Measurements from ENCODE around the gene SERINC4.

The SERINC4 gene

GRCh38 chr15:43793647-43794046, 6.4 kb downstream of the SERINC4 start:
- in situ Hi-C loops (cut with MboI; ENCODE audit: low sequenced_read_pairs, unreplicated experiment): no loop called here
- TF ChIP-seq, protein P1, sequence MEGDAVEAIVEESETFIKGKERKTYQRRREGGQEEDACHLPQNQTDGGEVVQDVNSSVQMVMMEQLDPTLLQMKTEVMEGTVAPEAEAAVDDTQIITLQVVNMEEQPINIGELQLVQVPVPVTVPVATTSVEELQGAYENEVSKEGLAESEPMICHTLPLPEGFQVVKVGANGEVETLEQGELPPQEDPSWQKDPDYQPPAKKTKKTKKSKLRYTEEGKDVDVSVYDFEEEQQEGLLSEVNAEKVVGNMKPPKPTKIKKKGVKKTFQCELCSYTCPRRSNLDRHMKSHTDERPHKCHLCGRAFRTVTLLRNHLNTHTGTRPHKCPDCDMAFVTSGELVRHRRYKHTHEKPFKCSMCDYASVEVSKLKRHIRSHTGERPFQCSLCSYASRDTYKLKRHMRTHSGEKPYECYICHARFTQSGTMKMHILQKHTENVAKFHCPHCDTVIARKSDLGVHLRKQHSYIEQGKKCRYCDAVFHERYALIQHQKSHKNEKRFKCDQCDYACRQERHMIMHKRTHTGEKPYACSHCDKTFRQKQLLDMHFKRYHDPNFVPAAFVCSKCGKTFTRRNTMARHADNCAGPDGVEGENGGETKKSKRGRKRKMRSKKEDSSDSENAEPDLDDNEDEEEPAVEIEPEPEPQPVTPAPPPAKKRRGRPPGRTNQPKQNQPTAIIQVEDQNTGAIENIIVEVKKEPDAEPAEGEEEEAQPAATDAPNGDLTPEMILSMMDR (IDR thresholded peaks at IDR 0.05; ENCODE audit: borderline replicate concordance, control extremely low read depth, extremely low read depth, insufficient read depth, missing control alignments): no peak
- no peak for DNase-seq (ENCODE audit: low spot score)

DNA sequence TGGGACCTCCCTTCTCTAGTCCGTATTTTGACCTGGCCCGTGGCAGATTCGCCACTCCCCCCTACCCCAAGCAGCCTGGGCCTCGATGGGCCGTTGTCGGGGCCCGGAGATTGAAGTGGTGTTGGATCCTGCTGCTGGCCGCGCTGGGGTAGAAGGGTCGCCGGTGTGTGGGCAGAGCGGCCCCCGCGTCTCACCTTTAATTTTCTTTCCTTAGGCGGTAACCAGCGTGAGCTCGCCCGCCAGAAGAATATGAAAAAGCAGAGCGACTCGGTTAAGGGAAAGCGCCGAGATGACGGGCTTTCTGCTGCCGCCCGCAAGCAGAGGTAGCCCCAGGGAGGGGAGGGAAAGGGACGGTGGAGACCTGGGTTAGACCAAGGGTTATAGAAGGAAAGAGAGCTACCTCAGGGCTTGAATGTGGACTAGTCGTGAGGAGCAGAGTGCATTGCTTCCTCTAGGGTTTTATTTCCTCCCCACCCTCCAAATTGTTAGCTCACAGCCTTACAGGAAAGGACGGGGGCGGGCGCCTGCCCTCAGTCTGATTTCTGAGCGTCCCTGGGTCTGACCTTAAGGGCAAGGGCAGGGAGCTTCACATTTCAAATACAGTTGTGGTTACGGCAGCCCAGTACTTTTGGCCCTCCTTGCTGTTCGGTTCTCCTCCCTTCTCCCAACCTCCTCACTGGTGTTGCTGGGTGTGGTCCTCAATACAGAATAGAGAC, 7.1 kb downstream of the SERINC4 start:
- DNase-seq (ENCODE audit: low spot score): peak; percentile 57
- in situ Hi-C loops (cut with MboI; ENCODE audit: low sequenced_read_pairs, unreplicated experiment): no loop called here
- TF ChIP-seq, protein P1 (IDR thresholded peaks at IDR 0.05; ENCODE audit: borderline replicate concordance, control extremely low read depth, extremely low read depth, insufficient read depth, missing control alignments): no peak

DNA sequence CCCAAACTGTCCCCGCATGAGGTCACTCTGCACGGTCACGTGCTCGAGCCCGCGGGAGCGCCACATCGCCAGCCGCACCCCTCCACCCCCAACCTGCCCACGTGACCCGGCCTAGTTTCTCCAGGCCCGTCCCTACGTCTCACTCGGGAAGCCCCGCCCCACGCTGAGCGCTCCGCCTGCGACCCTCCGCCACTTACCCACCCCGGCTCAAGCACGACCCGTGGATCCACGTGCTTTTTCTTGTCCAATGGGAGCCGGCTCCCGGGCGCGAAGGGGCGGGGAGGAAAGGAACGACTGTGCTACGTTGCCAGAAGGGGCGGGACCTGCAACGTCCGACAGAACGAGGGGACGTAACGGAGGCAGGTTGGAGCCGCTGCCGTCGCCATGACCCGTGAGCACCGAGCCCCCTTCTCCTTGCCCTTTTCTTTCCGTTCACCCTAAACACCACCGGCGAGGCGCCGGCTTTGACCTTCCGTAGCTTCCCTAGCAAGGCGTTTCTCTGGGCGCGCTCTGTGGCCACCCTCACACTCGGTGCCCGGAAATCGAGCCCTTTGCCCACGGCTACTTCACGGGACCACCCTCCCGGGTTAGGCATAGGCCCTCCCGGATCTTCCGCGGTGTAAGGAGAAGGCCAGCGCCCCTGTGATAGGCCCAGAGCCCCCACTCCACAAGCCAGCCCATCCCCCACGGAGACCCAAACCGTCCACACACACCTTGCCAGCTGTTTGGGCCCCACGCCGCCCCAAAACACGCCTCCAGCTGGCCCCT, 7.8 kb downstream of the SERINC4 start, which contains the start of gene SERF2:
Gene SERF2 (plus strand): TSS at position 328 of the 768 bp plus-strand sequence. CDS start 57 bp downstream, at position 385.
- peak; percentile 99 for DNase-seq (ENCODE audit: low spot score)
- in situ Hi-C loops (cut with MboI; ENCODE audit: low sequenced_read_pairs, unreplicated experiment): no loop called here
- TF ChIP-seq, protein P1 (IDR thresholded peaks at IDR 0.05; ENCODE audit: borderline replicate concordance, control extremely low read depth, extremely low read depth, insufficient read depth, missing control alignments): no peak

- in situ Hi-C loops (cut with MboI; ENCODE audit: low sequenced_read_pairs, unreplicated experiment): no loop called here
- DNase-seq (ENCODE audit: low spot score): no peak
- TF ChIP-seq, protein P1 (IDR thresholded peaks at IDR 0.05; ENCODE audit: borderline replicate concordance, control extremely low read depth, extremely low read depth, insufficient read depth, missing control alignments): no peak
These were observed 10.6 kb downstream of the SERINC4 start for GRCh38 chr15:43789409-43789808.

DNA sequence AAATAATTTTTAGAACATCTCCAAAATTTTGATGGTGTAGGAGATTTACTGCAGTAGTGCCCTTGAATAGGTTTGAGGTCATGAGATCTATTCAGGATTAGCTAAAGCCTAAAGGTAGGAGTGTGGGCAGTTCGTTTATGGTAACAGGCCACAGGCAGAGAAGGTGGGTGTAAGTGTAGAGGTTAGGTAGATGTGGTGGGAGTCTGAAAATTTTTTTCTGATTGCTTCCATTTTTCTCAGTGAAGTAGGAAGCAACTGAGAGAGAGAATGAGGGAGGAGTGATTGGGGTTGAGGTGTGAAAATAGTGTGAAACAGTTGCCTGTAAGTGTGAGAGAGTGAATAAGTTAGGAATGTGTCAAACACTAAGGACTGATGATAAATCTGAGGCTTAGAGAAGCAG, 21.0 kb downstream of the SERINC4 start:
- no peak for DNase-seq (ENCODE audit: low spot score)
- in situ Hi-C loops (cut with MboI; ENCODE audit: low sequenced_read_pairs, unreplicated experiment): no loop called here
- TF ChIP-seq, protein P1 (IDR thresholded peaks at IDR 0.05; ENCODE audit: borderline replicate concordance, control extremely low read depth, extremely low read depth, insufficient read depth, missing control alignments): no peak

DNA sequence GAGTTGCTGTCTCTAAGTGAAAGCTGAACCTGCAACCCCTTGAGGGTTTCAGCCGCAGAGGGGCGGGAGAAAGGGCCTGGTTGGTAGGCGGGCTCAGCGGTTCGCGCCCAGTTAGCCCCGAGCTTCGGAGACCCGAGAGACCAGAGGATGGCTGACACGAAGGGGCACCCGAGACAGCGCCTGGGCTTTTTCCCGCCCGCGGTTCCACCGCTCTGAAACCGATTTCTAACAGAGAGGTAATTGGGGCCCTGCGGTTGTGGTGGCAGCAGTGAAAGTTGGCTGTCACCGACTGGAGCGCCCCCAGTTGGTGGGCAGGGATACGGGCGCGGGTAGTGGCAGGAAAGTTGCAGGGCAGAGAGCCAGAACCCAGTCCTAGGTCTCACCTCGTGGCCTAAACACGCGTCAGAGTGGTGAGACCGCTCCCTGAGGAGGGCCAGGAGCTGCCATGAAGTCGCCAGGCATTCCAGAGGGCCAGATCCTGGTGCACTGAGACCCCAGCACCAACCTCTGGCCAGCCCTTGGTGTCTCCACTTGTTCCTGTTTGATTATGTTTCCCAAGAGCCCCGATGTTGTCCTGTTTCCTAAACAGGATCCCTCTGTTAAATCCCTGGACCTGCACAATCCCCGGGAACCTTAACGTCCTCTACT, 22.6 kb downstream of the SERINC4 start:
- TF ChIP-seq, protein P1 (IDR thresholded peaks at IDR 0.05; ENCODE audit: borderline replicate concordance, control extremely low read depth, extremely low read depth, insufficient read depth, missing control alignments): peak; percentile 75
- in situ Hi-C loops (cut with MboI; ENCODE audit: low sequenced_read_pairs, unreplicated experiment): no loop called here
- peak; percentile 83 for DNase-seq (ENCODE audit: low spot score)

All from GM13976 (cell line).